GM23248 (cell line): Measurements from ENCODE around the gene GUCA1A. TPM values are rescaled to one million over a fixed set of nuclear protein-coding genes. Genes with fewer than 3 reads are reported as not detected.

Experiments
- DNase-seq: peaks from one replicate; pipeline ENCODE4 v3.0.0-alpha.2; 2015
- H2AFZ ChIP-seq: fragments of 200-600 bp; sonication (generic); 2 replicates; pipeline ENCODE4 v1.6.1; 2016; ENCODE audit warnings: antibody characterized with exemption
- H3F3A ChIP-seq: fragments of 200-600 bp; sonication (generic); 2 replicates; pipeline ENCODE4 v1.6.1; 2016; ENCODE audit warnings: mild to moderate bottlenecking, antibody characterized with exemption, mixed run types; ENCODE audit not compliant: insufficient read depth
- H3K27ac ChIP-seq: fragments of 200-600 bp; sonication (generic); 2 replicates; pipeline ENCODE4 v1.5.1; 2016; ENCODE audit warnings: mild to moderate bottlenecking
- H3K27me3 ChIP-seq: fragments of 200-600 bp; sonication (generic); replicated peaks from 2 replicates; pipeline ENCODE4 v1.6.1; 2016; ENCODE audit warnings: mild to moderate bottlenecking; ENCODE audit not compliant: insufficient read depth
- H3K36me3 ChIP-seq: fragments of 200-600 bp; sonication (generic); 2 replicates; pipeline ENCODE4 v1.6.1; 2016; ENCODE audit warnings: low read depth, mild to moderate bottlenecking
- H3K4me1 ChIP-seq: fragments of 200-600 bp; sonication (generic); 2 replicates; pipeline ENCODE4 v1.6.1; 2016; ENCODE audit warnings: mild to moderate bottlenecking; ENCODE audit not compliant: insufficient read depth
- H3K4me2 ChIP-seq: fragments of 200-600 bp; sonication (generic); one replicate; pipeline ENCODE4 v1.6.1; 2016; ENCODE audit warnings: mild to moderate bottlenecking; ENCODE audit not compliant: unreplicated experiment
- H3K4me3 ChIP-seq: fragments of 200-600 bp; sonication (generic); 2 replicates; pipeline ENCODE4 v1.5.1; 2016; ENCODE audit warnings: mild to moderate bottlenecking
- H3K79me2 ChIP-seq: fragments of 200-600 bp; sonication (generic); 2 replicates; pipeline ENCODE4 v1.6.1; 2016; ENCODE audit warnings: mild to moderate bottlenecking; ENCODE audit not compliant: insufficient read depth
- H3K9ac ChIP-seq: fragments of 200-600 bp; sonication (generic); 2 replicates; pipeline ENCODE4 v1.6.1; 2016; ENCODE audit warnings: mild to moderate bottlenecking
- H3K9me2 ChIP-seq: fragments of 200-600 bp; sonication (generic); 2 replicates; pipeline ENCODE4 v1.6.1; 2016; ENCODE audit warnings: mixed run types, mild to moderate bottlenecking, moderate library complexity; ENCODE audit not compliant: insufficient read depth
- H3K9me3 ChIP-seq: fragments of 200-600 bp; sonication (generic); one replicate; pipeline ENCODE4 v1.6.1; 2017; ENCODE audit warnings: low read depth
- H4K20me1 ChIP-seq: fragments of 200-600 bp; sonication (generic); 2 replicates; pipeline ENCODE4 v1.6.0; 2016; ENCODE audit not compliant: insufficient read depth
- EZH2 ChIP-seq: fragments of 200-600 bp; sonication (generic); IDR thresholded peaks from 2 replicates; pipeline ENCODE4 v1.6.1; 2018; ENCODE audit warnings: antibody characterized with exemption, mild to moderate bottlenecking; ENCODE audit not compliant: insufficient read depth, poor library complexity, severe bottlenecking
- EZH2phosphoT487 ChIP-seq: fragments of 200-600 bp; sonication (generic); IDR thresholded peaks from 2 replicates; pipeline ENCODE4 v1.6.1; 2018; ENCODE audit warnings: antibody characterized with exemption, moderate library complexity, mild to moderate bottlenecking, low read depth; ENCODE audit not compliant: insufficient read depth
- WGBS, 2 experiments: methylation state at CpG; one replicate each; pipeline ENCODE4 v1.1.6; 2015 to 2017; ENCODE audit warnings: low lambda C conversion rate in 2 of 2, low coverage in 1 of 2; ENCODE audit errors: missing lambda C conversion rate in 2 of 2; 5-methylcytosine and 5-hydroxymethylcytosine counted together
- in situ Hi-C: fragments of 300-500 bp; cut with MboI; formaldehyde crosslinking; loops from 2 replicates; pipeline ENCODE4 v1.15.0; 2020
- polyA plus RNA-seq: library from polyadenylated mRNA; unstranded; fragments of >200 nt; fragmentation: Nextera tagmentation; extraction: Ambion mirVana; gene quantifications from 2 replicates; pipeline ENCODE4 v1.2.1, GENCODE V29; 2016
- total RNA-seq: library from RNA; depleted of rRNA; stranded (reverse); fragments of >200 nt; shearing (Covaris generic); gene quantifications from 2 replicates; pipeline ENCODE4 v1.2.3, GENCODE V29; 2014

GUCA1A gene
- total and polyA plus RNA-seq, 2 experiments from 2014 or later = not detected

GRCh38 chr6:42137194-42137753 is 35.9 kb upstream of the GUCA1A start:
- H2AFZ ChIP-seq = no peak overlapping the region
- DNase-seq = no peak
- peaks cover 15% of the 10 kb centered on the region; the same call in 1 of the 2 replicates for H3K79me2 ChIP-seq
- no peaks in the 10 kb centered on the region for H3K27me3 ChIP-seq
- no peaks in the 10 kb centered on the region for H3K36me3 ChIP-seq
- in situ Hi-C loops = no loop called here
- H3K9ac ChIP-seq = peak overlapping the region; percentile 49
- H3K9me3 ChIP-seq = no peaks in the 10 kb centered on the region
- H3K4me2 ChIP-seq = peak overlapping the region; percentile 58
- WGBS, 2 experiments = 80 to 88% methylated on average over 7 of the region's 7 CpGs
- H3K27ac ChIP-seq = peak overlapping the region; percentile 54
- H3K4me1 ChIP-seq = peaks cover 35% of the 10 kb centered on the region
- peak overlapping the region; percentile 35 for H3K4me3 ChIP-seq
- TF ChIP-seq EZH2 (no peak), EZH2phosphoT487 (no peak)
- H3K9me2 ChIP-seq = no peaks in the 10 kb centered on the region
- H3F3A ChIP-seq = peaks cover 22% of the 10 kb centered on the region
- no peaks in the 10 kb centered on the region for H4K20me1 ChIP-seq

DNA sequence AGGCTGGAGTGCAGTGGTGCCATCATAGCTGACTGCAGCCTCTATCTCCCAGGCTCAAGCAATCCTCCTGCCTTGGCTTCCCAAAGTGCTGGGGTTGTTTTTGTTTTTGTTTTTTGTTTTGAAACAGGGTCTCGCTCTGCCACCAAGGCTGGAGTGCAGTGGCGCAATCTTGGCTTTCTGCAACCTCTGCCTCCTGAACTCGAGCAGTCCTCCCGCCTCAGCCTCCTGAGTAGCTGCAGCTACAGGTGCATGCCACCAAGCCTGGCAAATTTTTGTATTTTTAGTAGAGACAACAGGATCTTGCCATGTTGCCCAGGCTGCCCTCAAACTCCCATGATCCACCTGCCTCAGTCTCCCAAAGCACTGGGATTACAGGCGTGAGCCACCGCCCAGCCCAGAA is 35.0 kb upstream of the GUCA1A start:
- Histone ChIP-seq H3K4me2 (no peak overlapping the region), H3K4me3 (no peak overlapping the region)

DNA sequence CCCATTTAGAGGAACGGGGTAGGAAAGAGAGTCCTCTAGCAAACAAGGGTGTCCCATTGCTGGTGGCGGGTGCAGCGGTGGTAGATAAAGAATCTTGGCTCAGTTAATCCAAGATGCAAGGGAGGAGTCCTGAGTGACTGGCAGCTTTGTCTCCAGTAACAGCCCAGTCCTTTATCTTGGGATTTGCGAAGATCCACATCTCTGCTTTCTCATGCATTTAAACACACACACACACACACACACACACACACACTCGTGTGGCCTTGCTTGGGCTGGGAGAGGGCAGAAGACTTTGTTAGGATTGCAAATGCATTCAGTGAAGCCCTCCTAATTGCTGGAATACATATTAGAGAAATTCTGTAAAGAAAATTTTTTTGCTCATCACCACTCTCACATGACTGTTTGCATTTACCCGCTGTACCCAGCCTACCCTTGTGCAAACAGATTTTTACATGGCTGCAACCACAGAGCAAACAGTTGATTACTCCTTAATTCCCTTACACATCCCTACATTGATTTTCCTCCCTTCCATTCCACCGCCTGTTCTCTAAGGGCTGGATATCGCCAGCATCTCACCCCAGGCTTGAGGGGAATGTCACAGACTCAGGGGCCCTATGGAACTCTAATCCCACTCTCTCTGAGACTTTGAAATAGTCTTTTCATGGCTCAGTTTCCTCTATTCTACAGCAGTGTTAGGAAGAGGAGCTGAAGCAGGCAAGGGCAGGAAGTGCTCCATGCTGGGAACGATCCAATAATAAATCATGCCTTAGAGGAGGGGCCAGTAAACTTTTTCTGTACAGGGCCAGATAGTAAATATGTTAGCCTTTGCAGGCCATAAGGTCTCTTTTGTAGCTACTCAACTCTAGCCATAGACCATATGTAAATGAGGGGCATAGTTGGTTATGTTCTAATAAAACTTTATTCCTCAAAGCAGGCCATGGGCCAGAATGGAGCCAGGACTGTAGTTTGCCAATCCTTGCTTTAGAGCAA is 34.2 kb upstream of the GUCA1A start:
- in situ Hi-C loops = no loop called here
- peaks cover 15% of the 10 kb centered on the region; the same call in 1 of the 2 replicates for H3K79me2 ChIP-seq
- H3K9ac ChIP-seq = no peak overlapping the region
- no peaks in the 10 kb centered on the region for H4K20me1 ChIP-seq
- H3F3A ChIP-seq = peaks cover 22% of the 10 kb centered on the region
- 79 to 81% methylated on average over 9 of the region's 9 CpGs for WGBS, 2 experiments
- no peaks in the 10 kb centered on the region for H3K36me3 ChIP-seq
- no peak overlapping the region for H2AFZ ChIP-seq
- no peaks in the 10 kb centered on the region for H3K27me3 ChIP-seq
- H3K9me3 ChIP-seq = no peaks in the 10 kb centered on the region
- DNase-seq = no peak
- H3K4me1 ChIP-seq = peaks cover 35% of the 10 kb centered on the region
- H3K4me2 ChIP-seq = no peak overlapping the region
- TF ChIP-seq EZH2 (no peak), EZH2phosphoT487 (no peak)
- H3K4me3 ChIP-seq = no peak overlapping the region
- no peaks in the 10 kb centered on the region for H3K9me2 ChIP-seq
- H3K27ac ChIP-seq = peak overlapping the region; percentile 46; the same call in 1 of the 2 replicates

More for the DNA sequence above, 35.0 kb upstream of the GUCA1A start:
- Histone ChIP-seq H3K9me3 (no peaks in the 10 kb centered on the region), H3K4me1 (peaks cover 35% of the 10 kb centered on the region), H3K36me3 (no peaks in the 10 kb centered on the region), H2AFZ (no peak overlapping the region), H3K79me2 (peaks cover 15% of the 10 kb centered on the region; the same call in 1 of the 2 replicates), H3K27ac (no peak overlapping the region), H3K9ac (no peak overlapping the region), H3K27me3 (no peaks in the 10 kb centered on the region), H4K20me1 (no peaks in the 10 kb centered on the region), H3F3A (peaks cover 22% of the 10 kb centered on the region), H3K9me2 (no peaks in the 10 kb centered on the region)
- TF ChIP-seq EZH2 (no peak), EZH2phosphoT487 (no peak)
- DNase-seq = no peak
- in situ Hi-C loops = no loop called here
- WGBS, 2 experiments = 93 to 98% methylated on average over 6 of the region's 6 CpGs

DNA sequence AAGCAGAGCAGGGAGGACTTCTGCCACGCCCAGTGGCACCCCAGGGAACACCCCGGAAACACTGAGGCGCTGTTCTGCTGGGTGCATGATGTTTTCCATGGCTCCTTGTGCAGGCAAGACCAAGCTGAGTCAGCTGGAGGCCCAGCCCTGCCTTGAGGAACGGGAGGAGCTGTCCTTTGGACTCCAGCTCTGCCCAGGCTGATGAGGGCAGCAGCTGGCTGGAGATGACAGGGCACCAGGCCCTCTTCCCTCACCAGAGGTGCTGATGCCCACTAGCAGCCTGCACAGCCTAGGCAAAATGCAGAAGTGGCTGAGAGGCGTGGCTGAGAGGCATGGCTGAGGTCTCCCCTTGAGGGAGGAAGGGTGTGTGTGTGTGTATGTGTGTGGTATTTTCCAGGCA is 33.1 kb upstream of the GUCA1A start:
- in situ Hi-C loops = no loop called here
- Histone ChIP-seq H3K27ac (peak overlapping the region; percentile 46), H3K9ac (no peak overlapping the region), H3K4me2 (no peak overlapping the region), H3K9me2 (no peaks in the 10 kb centered on the region), H3K9me3 (no peaks in the 10 kb centered on the region), H3F3A (peaks cover 22% of the 10 kb centered on the region), H3K4me3 (no peak overlapping the region), H2AFZ (no peak overlapping the region), H3K27me3 (no peaks in the 10 kb centered on the region), H3K79me2 (peaks cover 15% of the 10 kb centered on the region; the same call in 1 of the 2 replicates), H3K4me1 (peaks cover 35% of the 10 kb centered on the region), H4K20me1 (no peaks in the 10 kb centered on the region), H3K36me3 (no peaks in the 10 kb centered on the region)
- DNase-seq = peak; percentile 87
- 40 to 41% methylated on average over 5 of the region's 5 CpGs for WGBS, 2 experiments
- TF ChIP-seq EZH2 = no peak
- TF ChIP-seq EZH2phosphoT487 = no peak
